ENCODE data around the gene STOML1.
"Not testable (repeated sequence)": the region's sequence is repeated elsewhere in the genome, so short reads cannot be mapped to it uniquely, and the experiment has no call there.

Gene STOML1

DNA sequence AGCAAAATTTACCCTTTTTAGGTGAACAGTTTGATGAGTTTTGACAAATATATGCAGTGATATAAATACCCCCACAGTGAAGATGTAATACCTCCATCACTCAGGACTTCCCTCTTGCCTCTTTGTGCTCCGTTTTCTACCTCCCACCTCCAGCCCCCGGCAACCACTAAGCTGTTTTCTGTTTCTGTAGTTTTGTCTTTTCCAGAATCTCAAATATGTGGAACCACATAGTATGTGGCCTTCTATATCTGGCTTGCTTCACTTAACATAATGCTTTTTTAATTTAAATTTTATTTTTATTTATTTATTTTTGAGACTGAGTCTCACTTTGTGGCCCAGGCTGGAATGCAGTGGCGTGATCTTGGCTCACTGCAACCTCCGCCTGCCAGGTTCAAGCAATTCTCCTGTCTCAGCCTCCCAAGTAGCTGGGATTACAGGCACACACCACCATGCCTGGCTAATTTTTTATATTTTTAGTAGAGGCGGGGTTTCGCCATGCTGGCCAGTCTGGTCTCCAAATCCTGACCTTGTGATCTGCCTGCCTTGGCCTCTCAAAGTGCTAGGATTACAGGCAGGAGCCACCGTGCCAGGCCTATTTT lies 31.5 kb downstream of the STOML1 start:
- DNase-seq (ENCODE audit: low spot score), result not testable (repeated sequence)

DNA sequence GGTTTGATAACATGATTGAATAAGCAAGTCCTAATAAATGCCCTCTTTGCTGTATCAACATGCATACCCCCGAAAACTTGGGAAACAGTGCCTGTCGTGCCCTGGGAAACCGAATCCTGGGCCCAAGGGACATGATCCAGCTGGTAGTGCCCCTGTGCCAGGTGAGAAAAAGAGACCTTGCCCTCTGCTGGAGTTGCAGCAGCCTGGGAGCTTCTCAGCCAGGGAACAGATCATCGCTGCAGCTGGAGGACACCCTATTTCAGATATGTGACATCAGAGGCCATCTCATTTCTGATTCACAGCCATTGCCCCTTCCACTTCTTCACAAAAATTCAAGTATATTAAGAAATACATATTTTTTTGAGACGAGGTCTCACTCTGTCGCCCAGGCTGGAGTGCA lies 32.3 kb downstream of the STOML1 start:
- no peak for DNase-seq (ENCODE audit: low spot score)

DNA sequence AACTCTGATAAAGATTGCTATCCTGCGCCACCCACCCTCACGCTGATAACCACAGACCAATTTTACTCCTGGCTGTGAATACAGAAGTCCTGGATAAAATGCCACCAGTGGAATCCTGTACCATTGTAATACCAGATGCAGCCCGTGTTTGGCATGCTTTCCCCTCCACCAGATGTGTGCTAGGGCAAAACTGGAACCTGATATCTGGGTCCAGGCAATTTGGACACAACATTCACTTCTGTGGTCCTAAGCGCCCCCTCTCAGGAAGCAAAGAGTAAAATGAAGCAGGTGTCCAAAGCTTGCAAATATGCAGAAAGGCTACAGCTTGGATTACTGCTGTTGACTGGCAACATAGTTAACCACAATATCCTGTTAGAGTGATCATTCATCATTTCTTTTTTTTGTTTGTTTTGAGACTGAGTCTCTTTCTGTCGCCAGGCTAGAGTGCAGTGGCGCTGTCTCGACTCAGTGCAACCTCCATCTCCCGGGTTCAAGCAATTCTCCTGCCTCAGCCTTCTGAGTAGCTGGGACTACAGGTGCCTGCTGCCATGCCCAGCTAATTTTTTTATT lies 33.0 kb downstream of the STOML1 start:
- no peak for DNase-seq (ENCODE audit: low spot score)

DNA sequence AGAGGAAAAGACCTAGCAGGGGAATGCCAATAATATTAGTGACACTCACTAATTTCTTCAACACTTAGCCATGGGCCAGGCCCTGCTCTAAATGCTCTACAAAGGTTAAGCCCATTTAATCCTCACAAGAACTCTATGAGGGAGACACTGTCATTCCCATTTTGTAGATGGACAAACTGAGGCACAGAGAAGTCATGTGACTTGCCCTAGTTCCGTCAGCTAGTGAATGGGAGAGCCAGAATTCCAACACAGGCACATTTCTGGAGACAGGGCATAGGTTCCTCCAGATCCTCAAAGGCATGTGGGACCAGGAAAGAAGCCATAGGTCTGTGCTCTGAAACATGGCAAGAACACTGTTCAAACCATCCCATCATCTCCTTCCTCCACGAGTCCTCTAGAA lies 34.3 kb downstream of the STOML1 start:
- no peak for DNase-seq (ENCODE audit: low spot score)

DNA sequence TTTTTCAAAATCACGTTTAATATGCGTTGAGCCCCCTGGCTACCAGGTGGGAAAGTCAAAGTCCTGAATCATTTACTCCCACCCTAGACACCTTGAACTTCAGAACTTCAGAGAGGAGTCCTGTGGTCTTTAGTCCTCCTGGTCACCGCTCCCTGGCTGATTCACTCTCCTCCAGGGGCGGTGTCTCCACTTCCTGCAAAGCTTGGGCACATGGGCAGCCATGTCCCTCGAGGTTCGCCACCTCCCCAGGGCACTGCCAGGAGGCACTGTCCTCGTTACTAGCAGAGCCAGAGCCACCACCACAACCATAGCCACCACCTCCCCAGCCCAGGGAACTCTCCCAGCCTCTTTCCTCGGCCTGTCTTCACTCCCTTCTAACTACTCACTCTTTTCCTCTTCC lies 34.8 kb downstream of the STOML1 start:
- DNase-seq (ENCODE audit: low spot score), result no peak

DNA sequence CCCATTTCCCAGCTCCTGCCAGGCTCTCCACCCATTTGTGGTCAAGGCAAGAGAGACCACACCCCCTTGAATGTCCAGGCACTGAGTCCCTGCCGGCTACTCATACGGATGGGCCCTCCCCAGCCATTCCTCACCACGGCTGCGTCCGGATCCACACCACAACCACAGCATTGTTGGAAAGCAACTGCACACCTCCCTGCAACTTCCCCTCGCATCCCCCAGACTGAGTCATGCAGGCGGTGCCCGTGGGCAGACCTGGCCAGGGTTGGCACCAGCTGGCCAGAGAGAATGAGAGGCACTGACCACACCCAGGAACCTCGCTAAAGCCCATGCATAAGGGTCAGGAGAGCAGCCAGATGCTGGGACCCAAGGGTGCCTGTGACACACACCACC lies 35.4 kb downstream of the STOML1 start:
- DNase-seq (ENCODE audit: low spot score), result no peak

DNA sequence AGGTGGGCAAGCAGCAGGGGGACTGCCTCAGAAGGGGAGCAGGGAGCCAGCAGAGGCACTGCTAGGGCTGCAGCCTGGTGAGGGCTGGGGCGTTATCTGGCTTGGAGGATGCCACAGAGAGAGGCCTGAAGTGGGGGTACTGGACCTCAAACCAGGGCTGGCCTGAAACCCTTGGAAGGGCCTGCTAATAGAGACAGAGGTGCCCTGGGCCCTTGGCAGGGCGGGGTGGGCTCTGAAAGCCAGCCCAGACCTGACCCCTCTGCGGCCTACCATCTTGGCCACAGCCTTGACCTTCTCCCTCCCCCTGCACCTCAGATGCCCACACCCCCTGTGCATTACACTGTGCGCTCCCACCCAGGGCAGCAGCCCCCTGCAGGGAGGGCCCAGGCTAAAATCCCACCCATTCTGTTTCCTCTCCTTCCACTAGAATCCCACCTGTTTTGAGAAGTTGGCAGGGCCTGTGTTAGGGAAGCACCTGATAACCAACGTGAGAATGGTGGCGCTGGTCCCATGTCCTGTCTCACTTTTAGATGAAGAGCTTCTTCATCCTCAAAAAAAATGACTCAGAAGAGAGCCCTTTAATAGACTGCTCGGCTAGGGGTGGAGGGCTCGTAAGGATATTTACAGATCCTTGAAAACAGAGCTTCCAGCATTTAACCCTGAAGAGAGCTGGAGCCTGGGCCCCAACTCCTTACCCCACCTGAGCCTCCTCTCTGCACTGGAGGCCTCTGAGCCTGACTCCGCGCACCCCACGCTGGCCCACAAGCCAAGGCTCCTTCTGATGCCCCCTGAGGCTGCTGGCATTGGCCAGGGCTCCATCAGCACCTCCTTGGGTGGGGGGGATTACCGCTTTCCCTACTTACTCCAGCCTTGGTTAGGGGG lies 36.0 kb downstream of the STOML1 start:
- DNase-seq (ENCODE audit: low spot score), result no peak

DNA sequence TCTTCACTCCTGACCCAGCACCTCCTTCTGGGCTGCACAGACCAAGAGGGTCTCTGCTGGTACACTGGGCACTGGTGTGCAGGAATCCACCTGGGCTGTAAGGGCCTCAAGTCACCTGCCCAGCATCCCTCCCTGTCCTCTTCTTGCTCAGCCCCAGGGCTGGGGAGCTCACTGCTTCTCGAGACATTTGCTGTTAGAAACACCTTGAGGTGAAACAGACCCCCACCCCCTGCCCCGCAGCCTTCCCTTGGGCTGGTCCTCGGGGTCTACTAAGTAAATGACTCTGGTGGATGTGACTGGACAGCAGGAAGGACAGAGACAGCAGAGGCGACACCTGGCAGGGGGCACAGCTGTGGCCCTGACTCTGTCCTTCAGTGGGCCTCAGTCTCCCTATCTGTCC lies 36.8 kb downstream of the STOML1 start:
- DNase-seq (ENCODE audit: low spot score), result no peak

DNA sequence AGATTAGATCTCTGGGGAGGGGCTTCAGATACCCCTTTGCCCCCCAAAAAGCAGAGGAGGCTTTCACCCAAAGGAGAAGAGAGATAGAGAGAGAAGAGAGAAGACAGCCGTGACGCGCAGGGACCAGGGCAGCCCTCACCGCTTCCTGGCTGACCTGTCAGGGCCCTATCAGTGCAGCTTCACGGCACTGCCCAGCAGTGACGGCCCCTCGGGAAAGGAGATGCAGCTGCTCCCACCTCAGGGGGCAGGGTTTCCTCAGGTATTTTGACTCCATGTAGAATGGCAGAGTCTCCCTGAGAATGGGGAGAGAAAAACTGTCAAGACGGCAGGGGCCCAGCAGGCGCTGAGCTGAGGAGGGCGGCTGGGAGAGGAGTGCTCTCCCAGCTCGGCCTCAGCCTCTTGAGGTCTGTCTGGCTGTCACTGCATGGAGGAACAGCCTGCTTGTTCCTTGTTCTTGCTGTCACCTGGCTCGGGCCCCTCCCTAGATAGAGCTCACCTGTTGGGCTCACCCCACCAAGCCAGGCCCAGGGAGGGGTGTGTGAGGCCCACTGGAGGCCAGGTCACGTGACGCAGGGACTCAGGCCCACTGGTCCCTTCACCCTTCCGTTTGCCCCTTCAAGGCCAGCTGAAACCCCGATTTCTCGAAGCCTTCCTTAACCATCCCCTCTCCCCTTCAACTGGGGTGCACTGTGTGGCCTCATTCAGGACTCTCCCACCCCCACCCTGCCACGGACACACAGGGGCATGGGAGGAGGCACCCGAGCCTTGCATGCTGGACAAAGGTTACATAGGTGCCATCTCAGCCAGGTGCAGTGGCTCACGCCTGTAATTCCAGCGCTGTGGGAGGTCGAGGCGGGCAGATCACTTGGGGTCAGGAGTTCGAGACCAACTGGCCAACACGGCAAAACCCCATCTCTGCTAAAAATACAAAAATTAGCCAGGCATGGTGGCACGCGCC lies 37.6 kb downstream of the STOML1 start:
- DNase-seq (ENCODE audit: low spot score), result no peak

DNA sequence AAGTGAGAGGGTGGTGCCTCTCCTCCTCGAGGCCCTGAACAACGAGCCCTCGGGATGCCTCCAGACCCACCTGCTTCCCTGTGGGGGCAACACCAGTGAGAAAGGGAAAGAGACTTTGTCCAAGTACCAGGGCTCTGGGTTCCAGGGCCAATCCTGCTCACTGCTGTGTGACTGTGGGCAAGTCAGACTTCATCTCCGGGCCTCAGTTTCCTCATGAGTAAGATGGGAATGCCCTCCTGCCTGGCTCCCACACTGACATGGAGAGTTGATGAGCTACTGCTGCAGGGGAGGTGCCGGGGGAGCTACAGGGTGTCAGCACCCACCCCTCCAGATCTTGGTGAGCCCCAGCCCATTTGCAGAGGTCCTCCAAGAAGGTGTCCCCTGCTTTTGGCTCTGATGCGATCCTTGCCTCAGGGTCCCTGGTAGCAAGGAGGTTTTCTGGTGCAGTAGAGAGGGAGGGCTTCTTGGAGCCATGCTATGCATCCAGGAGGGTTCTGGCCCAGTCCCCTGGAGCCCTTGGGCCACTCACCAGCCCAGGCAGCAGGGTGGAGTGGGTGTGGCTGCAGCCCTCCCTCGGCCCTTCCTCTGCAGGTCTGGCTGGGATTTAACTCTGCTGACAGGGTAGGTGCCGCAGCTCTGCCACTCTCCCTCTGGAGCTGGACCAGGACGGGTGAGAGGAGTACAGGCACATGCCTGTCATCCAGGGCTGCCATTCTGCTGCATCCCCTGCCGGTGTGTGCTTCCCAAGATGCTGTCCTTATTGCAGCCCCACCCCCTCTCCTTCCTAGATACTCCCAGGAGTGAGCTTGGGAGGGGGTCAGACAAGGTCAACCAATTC lies 39.0 kb downstream of the STOML1 start:
- no peak for DNase-seq (ENCODE audit: low spot score)

DNA sequence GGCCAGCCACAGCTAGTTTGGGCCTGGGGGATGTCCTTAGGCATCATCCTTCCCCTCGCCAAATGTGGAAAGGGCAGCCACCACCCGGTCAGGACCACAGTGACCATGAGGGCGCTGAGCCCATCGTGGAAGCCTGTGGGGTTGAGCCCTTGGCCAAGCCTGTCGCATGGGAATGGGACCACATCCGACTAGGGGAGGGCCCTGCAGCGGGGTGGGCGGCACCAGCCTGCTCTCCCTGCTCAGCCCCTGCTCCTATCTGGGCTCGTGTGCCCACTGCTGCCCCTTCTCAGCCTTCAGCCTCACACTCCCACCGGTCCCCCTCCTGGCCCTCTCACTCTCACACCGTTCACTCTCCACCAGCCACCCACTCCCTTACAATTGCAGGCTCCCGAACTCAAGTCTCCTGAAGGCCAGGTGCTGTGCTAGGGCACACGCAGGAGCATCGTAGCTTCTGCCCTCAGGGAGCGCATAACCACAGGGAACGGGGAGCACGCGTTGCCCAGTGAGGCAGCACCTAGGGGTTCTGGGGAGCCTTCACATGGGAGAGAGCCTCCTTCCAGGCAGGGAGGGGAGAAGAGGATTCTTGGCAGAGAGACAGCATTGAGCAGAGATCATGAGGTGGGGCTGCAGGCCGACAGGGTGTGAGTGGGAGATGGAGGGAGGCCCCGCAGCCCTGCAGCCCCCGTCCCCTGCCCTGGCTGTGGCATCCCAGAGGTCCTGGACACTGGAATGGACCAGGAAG lies 39.8 kb downstream of the STOML1 start:
- no peak for DNase-seq (ENCODE audit: low spot score)

DNA sequence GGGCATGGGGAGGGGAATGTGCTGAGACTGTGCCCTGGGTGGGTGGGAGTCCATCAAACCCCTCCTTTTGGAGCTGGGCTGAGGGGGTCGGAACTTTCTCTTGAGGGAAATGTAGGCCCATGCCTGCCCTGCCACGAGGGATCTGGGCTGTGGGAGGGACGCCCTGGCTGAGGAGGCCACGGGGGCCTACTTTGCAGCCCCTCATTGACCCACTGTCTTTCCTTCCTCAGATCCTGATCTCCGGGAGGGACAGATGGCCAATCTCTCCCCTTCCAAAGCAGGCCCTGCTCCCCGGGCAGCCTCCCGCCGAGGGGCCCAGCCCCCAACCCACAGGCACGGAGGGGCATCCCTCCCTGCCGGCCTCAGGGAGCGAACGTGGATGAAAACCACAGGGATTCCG lies 40.5 kb downstream of the STOML1 start:
- no peak for DNase-seq (ENCODE audit: low spot score)

DNA sequence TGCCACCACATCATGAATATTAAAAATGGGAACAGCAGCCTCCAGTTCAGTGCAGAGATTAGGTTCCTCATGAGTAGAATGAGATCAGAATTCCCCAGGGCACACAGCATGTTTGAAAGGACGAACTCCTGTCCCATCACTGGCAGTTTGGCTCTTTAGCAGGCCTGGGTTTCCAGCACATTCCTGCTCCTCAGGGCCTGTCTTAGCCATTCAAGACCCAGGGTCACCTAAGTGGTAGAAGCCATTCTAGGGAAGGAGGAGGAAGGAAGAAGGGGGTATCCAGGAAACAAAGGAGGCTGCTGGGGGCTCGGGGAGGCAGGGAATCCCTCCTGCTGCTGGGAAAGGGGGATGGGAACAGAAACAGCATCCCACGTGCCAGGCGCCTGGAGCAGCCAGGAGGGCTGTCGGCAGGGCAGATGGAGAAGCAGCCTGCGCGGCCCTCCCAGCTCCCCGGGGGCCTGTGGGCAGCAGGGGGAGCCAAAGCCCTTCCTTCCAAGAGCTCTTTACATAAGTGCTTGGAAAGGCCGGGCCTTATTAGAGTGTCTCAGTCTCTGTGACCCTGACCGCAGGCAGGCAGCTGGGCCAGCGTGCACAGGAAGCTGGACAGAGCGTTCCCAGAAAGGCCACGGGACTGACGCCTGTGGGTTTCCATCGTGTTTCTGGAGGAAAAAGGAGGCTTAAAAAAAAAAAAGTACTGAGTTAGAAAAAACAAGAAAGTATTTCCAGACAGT lies 41.1 kb downstream of the STOML1 start:
- DNase-seq (ENCODE audit: low spot score), result peak; percentile 64

DNA sequence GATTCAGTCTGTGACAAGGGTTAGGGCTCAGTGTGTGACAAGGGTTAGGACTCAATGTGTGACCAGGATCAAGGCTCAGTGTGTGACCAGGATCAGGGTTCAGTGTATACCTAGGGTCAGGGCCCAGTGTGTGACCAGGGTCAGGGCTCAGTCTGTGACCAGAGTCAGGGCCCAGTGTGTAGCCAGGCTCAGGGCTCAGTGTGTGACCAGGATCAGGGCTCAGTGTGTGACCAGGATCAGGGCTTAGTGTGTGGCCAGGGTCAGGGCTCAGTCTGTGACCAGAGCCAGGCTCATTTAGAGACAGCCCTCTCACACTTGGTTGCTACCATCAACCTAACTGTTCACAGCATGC lies 41.6 kb downstream of the STOML1 start:
- DNase-seq (ENCODE audit: low spot score), result no peak

DNA sequence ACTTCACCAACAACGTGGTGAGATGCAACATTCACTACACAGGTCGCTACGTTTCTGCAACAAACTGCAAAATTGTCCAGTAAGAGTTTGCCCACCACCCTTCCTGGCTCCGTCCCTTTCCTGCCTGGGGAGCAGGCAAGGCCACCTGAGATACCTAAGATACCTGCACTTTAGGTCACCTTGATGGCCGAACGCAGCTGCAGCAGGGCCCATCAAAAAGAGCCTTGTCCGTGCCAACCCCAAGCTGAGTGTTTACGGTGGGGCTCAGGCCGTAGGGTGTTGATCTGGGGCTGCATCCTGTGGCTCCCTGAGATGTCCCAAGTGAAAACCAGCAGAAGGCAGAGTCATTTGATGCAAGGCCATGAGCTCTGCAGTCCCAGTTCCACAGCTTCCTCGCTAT lies 42.6 kb downstream of the STOML1 start:
- no peak for DNase-seq (ENCODE audit: low spot score)

DNA sequence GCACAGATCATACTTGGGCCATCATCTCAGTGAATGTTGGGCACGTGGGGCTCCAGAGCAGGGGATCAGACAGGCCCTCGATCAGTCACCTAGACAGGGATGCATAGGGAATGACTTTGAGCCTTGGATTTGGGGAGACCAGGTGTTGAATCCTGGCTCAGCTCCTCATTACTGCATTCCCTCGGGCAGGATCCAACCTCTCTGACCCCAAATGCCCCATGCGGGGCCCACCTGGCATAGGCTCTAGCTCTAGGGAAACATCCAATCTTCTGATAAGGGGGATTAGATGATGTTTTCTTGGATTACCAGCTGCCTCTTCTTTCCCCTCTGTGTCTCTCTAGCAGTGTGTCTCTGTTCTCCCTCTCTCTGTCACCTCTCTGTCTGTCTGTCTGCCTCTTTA lies 43.1 kb downstream of the STOML1 start:
- no peak for DNase-seq (ENCODE audit: low spot score)

DNA sequence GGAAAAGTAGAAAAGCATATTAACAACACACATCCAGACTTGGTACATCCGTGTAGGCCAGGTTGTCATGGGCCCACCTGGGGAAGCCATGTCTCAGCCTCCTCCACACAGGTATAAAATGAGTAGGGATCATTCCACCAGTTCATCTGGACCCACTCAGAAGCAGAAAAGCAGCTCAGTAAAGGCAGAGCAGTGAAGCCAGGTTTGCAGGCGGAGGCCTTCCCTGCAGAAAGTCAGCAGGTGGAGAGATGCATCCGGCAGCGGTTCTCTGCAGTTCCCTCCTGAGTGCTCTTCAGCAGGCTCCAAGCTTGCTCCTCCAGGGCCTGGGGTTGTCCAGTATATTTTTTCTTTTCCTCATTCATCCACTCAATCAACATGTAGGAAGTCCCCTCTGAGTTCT lies 43.7 kb downstream of the STOML1 start:
- DNase-seq (ENCODE audit: low spot score), result no peak

DNA sequence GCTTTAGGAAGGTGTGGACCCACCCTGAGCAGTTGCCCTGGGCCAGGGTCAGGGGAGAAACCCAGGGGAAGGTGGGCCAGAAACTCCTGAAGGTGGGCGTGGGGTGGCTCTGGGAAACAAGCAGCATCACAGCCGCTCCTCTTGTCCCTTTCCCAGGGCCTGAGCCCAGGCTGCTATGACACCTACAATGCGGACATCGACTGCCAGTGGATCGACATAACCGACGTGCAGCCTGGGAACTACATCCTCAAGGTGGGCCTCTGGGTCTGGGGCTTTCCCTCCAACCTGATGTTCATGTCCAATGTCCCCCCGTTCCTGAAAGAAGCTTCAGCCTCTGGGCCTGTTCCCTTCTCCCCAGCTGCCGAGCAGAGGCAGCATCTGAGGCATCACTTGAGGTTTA lies 44.4 kb downstream of the STOML1 start:
- DNase-seq (ENCODE audit: low spot score), result no peak

DNA sequence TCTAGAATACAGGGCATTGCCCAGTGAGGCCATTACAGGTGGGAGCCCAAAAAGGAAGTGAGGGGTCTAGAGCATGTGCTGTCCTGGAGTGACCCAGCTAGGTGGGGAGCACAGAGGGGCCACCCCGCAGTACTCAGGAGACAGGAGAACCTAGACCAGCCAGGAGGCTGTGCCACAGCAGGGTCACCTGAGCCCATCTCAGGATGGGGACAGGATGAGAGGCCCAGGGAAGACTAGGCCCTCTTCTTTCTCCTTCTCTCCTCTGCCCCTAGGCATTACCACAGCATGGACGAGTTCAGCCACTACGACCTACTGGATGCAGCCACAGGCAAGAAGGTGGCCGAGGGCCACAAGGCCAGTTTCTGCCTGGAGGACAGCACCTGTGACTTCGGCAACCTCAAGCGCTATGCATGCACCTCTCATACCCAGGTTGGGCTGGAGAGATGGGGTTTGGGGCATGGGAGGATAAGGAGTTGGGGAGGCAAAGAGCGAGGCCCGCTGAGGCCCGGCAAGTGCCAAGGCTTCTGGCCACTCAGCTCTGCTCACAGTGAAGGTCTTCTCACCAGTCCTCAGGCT lies 45.2 kb downstream of the STOML1 start:
- no peak for DNase-seq (ENCODE audit: low spot score)
